Fibroblast of mammary gland (primary cell): ENCODE measurements around the gene TGM5.
"Not testable (repeated sequence)": the region's sequence is repeated elsewhere in the genome, so short reads cannot be mapped to it uniquely, and the experiment has no call there.

Experiments
- DNase-seq: peaks from one replicate; pipeline ENCODE4 v3.0.0-alpha.2; 2010; ENCODE audit warnings: low read depth
- H3K4me3 ChIP-seq: 2 replicates; pipeline ENCODE4 v1.5.1; 2011; ENCODE audit warnings: low read depth, mild to moderate bottlenecking, low read length, moderate library complexity; ENCODE audit not compliant: control insufficient read depth
- TF ChIP-seq, protein P1 (sequence below): conservative IDR thresholded peaks from 2 replicates; pipeline ENCODE4 v1.5.1; 2011; ENCODE audit warnings: low read depth, low read length, inconsistent platforms; ENCODE audit not compliant: control insufficient read depth, insufficient read depth

Gene TGM5

DNA sequence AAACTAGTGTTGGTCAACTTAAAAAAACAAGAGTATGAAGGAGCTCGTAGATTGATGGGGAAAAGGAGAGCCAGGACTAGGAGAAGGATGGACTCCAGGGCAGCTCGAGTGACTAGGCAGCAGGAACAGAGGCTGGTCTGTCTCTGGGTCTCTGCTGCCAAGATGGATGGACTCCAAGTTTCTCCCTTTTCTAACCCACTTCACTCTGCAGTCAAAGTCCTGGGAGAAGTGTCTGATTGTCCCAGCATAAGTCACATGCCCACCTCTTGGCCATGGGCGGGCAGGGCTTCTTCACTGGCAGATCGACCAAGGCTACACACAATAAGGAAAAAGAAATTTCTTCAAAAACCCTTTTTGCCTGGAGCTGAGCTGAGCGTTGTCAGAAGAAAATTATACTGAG is 36.8 kb downstream of the TGM5 start:
- TF ChIP-seq, protein P1, sequence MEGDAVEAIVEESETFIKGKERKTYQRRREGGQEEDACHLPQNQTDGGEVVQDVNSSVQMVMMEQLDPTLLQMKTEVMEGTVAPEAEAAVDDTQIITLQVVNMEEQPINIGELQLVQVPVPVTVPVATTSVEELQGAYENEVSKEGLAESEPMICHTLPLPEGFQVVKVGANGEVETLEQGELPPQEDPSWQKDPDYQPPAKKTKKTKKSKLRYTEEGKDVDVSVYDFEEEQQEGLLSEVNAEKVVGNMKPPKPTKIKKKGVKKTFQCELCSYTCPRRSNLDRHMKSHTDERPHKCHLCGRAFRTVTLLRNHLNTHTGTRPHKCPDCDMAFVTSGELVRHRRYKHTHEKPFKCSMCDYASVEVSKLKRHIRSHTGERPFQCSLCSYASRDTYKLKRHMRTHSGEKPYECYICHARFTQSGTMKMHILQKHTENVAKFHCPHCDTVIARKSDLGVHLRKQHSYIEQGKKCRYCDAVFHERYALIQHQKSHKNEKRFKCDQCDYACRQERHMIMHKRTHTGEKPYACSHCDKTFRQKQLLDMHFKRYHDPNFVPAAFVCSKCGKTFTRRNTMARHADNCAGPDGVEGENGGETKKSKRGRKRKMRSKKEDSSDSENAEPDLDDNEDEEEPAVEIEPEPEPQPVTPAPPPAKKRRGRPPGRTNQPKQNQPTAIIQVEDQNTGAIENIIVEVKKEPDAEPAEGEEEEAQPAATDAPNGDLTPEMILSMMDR: no peak
- H3K4me3 ChIP-seq: no peak overlapping the region
- DNase-seq: no peak

DNA sequence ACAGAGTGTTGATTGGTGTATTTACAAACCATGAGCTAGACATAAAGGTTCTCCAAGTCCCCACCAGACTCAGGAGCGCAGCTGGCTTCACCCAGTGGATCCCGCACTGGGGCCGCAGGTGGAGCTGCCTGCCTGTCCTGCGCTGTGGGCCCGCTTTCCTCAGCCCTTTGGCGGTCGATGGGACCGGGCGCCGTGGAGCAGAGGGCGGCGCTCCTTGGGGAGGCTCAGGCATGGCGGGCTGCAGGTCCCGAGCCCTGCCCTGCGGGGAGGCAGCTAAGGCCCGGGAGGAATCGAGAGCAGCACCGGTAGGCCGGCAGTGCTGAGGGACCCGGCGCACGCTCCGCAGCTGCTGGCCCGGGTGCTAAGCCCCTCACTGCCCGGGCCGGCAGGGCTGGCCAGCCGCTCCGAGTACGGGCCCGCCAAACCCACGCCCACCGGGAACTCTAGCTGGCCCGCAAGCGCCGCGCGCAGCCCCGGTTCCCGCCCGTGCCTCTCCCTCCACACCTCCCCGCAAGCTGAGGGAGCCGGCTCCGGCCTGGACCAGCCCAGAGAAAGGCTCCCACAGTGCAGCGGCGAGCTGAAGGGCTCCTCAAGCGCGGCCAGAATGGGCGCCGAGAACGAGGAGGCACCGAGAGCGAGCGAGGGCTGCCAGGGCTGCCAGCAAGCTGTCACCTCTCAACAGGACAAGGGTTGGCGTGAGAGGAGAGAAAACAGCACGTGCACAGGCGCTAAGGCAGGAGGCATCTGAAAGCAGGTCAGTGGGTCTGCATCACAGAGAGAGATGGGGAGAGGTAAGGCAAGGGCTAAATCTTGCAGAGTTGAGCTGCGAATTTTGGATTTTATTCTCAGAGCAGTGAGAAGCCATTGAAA is 40.1 kb downstream of the TGM5 start:
- DNase-seq: no peak
- TF ChIP-seq, protein P1: no peak
- no peak overlapping the region for H3K4me3 ChIP-seq

DNA sequence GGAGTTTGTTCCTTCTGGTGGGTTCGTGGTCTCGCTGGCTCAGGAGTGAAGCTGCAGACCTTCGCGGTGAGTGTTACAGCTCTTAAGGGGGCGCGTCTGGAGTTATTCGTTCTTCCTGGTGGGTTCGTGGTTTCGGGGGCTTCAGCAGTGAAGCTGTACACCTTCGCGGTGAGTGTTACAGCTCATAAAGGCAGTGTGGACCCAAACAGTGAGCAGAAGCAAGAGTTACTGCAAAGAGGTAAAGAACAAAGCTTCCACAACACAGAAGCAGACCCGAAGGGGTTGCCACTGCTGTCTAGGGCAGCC is 40.8 kb downstream of the TGM5 start:
- not testable (repeated sequence) for DNase-seq

DNA sequence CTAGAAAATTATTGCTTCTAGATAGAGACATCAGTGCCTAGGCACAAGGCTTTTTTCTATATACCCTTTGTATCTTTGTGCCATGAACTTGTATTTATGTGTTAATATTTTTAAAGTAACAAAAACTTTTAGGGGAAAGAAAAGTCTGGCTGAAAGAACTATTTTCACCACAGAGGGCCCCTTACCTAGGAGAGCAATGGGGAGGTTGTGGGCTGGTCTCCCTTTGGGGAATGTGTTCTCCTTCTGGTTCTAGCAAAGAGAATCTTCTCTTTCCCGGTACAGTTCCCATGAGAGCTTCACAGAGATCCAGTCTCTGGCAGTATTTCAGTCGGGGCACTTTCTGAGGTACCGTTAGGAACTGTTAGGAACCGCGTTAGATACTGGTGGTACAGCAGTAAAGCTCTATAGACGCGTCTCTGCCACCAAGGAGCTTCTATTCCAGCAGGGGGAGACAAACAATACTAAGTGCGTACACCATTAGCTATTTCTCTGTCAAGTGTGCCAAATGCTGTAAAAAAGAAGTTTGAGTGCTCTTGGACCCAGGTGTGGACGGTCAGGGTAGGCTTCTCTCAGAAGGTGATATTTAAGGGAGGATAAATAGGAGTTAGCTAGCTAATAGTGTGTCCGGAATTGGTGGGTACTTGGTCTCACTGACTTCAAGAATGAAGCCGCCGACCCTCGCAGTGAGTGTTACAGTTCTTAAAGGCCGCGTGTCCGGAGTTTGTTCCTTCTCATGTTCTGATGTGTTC is 41.4 kb downstream of the TGM5 start:
- no peak overlapping the region for H3K4me3 ChIP-seq
- peak; percentile 70 for DNase-seq
- TF ChIP-seq, protein P1: peak; percentile 85

More for the DNA sequence above, 40.8 kb downstream of the TGM5 start:
- not testable (repeated sequence) for H3K4me3 ChIP-seq

DNA sequence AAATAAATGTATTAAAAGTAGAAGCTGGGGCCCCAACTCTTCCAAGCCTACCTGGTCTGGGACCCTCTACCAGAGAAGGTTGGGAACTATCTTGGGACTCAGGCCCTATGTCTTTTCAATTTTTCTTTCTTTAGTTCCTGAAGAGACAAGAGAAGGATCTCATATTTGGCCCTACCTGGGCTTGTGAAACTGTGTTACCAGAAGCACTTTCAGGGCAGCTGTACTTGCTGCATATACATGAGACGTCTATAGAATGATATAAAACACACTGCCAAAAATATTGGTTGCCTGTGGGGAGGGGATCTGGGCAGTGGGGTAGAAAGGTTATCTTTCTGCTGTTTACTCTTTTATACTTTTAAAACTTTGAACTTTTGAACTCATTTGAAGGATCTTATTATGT is 45.3 kb downstream of the TGM5 start:
- no peak overlapping the region for H3K4me3 ChIP-seq
- TF ChIP-seq, protein P1: no peak
- no peak for DNase-seq

DNA sequence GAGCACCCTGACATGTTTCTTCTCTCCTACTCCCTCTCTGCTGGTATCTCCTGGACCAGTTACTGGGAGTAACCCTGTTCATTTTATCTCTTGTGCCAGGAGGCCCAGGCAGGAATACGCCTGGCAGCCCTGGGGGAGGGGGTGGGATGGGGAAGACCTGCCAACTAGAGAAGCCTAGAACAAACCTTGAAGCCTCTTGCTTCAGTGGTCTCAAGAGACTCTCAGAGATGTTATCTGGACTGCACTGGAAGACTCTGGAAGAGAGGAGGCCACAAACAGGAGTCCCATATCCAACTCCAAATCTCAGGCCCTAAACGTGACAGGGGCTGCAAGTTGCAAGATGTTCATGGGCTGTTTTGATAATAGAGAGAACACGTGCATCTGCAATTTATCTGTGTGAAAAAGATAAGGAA is 45.7 kb downstream of the TGM5 start, which contains the start of gene EPB42:
Gene EPB42, minus strand, starts transcription at position 28 of the 413 bp plus-strand sequence. CDS start 193 bp downstream, outside the sequence.
- no peak within 1 kb of the TSS for H3K4me3 ChIP-seq
- TF ChIP-seq, protein P1: no peak

More for the DNA sequence above, 45.7 kb downstream of the TGM5 start, which contains the start of gene EPB42:
- DNase-seq: no peak
